Stimulated activated CD4-positive, alpha-beta T cell treated with anti-CD3 and anti-CD28 coated beads, TNF-alpha, amount 100 ng/mL, for 48 hours (primary cell): ENCODE measurements around the gene CENPM.

Experiments
- DNase-seq, 3 donors: peaks; one replicate each; pipeline ENCODE4 v3.0.0-alpha.2; 2020; ENCODE audit warnings: low read depth in 3 of 3

Gene CENPM

DNA sequence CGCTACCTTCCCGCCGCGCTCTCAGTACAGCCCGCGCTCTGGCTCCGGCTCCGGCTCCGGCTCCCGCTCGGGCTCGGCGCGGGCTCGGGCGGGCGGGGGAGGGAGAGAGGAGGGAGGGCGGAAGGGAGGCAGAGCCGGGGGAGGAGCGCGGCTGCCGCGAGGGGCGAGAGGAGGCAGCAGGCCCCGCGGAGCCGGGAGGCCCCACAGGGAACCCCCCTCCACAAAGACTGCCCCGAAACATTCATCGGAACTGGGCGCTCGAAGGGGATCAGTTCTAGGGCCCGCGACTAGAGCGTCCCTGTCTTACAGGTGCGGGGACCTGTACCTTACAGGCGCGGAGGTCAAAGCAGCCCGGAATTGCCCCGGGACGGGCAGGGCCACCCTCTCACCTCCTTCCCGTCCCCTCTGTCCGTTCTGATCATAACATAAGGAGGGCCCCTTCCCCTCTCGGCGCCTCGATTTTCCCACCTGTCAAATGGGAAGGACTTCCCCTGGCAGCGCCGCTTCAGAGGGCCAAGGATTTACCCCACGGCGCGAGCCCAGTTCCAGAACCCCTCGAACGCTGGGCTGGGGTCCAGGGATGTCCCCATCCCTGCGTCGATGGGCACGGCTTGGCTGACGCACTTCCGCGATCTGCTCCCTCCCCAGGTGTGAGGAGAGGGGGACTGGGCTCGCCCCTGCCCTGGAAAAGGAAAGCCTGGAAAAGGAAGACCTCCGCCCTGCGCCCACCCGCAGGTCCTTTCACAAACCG lies 31.7 kb downstream of the CENPM start, which contains the start of gene SHISA8:
Gene SHISA8, minus strand, starts transcription at position 40 of the 751 bp plus-strand sequence. CDS start 407 bp downstream, outside the sequence.
- DNase-seq: no peak

DNA sequence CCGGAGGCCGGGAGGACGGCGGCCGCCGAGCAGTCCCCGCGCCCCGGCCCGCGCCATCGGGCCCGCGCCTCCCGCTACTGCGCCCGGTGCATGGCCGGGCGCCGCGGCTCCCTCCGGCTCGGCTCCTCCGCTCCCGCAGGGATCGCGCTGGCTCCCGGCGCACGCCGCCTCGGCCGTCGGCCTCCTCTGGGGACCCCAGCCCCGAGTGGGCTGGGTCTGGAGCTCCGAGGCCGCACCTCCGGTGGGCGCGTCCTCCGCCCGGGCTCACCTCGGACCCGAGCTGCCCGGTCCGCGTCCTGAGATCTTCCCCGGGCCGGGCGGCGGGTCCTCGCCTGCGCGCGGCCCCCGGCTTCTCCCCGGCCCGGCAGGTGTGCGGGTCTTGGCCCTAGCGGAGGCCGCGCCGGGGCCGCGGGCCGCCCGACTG lies 32.3 kb downstream of the CENPM start:
- no peak for DNase-seq

DNA sequence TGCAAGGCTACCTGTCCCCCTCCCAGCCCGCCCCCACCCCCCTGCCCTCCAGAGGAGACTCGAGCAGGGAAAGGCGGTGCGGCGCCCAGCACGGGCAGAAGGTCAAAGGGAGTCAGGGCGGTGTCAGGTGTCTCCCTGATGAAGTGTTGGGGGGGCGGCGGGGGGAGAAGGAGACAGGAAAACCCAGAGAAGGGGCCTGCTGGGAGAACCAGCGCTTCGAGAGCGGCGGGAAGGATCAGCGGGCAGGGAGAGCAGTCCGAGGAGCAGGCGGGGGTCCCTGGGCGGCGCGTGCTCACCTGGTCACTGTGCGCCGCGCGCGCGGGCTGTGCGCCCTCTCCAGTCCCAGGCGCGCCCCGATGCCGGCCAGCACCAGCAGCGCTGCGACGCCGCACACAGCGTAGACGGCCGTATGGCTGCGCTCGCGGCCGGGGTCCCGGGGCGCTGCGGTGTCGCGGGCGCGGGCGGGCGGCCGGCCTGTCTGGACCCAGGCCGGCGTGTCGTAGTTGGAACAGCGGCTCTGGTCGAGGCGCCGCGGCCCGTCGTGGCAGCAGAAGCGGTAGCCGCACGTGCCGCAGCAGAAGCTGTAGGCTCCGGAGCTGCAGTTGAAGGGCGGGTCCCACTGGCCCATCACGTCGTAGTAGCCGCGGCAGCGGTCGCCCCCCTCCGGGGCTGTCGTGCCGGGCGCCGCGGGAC lies 33.0 kb downstream of the CENPM start:
- DNase-seq: no peak

DNA sequence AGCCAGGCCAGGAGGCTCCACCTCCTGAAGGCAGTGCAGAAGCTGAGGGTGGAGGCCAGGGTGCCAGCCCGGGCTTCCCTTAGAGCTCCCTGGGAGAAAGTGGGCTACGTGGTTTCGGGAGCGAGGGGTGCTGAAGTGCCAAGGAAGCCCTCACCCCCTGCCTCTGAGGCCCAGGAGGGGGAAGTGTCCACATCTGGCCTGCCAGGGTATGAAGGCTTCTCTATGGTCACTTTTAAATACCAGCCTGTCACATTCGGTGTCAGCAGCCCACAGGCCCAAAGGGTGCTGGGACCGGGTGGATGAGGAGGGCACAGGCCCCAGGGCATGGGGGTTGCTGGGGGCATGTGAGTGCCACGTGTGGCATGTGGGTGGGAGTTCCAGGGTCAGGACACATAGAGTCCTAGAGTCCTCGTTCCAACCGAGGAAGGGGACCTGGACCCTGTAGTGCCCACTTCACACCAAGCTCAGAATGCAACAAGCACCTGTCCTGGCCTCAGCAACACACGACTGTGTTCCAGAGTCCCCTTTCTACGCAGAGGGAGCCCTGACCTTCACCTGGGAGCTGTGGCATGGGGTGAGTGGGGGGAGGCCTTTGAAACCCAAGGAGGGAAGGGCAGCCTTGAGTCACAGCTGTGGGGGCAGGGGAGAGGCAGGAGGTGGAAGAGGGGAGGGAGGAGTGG lies 33.8 kb downstream of the CENPM start:
- no peak for DNase-seq

DNA sequence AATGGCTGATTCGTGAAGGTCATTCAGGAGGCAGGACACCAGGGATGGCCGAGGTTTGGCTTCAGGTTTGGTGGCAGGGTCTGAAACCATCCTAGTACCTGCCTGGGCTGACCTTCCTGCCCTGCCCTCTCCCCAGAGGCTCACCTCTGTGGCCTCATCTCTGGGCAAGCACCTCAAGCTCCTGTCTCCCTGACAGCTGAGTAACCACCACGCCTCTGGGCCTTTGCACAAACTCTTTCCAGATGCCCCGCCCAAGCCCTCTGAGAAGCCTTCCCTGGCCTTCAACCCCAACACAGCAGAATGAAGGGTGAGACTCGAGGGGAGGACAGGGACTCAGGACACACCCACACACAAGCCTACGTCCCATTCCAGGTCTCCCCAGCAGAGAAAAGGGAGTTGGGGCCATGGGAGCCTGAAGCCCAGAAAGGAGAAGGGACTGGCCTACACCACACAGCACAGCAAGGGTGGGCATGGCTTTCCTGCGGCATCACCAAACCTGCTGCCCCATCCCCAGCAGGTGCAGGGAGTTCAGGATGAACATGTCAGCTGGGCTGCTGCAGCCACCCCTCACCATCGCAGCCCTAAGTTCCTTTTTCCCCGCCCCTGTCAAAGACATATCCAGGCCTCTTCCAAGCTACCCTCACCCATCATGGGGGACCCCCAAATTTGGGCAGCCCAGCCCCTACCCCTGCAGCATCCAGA lies 34.5 kb downstream of the CENPM start:
- no peak for DNase-seq

DNA sequence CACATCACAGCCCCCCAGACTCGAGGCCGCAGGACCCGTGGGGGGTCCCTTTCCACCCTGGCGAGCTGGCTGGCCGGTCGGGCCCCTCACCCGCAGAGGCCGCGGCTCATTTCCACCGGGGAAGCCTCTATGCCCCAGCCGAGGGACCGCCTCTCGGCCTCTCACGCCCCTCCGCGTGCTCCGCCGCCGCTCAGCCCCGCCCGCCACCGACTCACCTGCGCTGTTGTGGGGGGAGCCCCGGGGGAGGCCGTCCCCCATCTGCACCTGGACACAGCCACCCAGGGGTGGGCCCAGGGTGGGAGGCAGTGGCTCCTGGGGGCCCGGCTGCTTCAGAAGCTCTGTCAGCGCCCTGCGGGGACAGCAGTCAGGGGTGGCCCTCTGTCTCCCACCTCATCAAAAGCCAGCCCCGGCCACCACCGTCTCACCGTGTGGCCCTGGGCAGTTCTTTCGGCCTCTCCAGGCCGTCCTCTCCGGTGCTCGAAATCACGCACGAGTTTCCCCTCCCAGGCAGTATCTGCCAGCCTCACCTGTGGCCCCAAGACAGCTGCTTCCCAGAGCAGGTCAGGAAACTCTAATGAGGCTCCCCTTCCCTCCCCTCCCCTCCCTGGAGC lies 35.8 kb downstream of the CENPM start:
- DNase-seq: no peak

DNA sequence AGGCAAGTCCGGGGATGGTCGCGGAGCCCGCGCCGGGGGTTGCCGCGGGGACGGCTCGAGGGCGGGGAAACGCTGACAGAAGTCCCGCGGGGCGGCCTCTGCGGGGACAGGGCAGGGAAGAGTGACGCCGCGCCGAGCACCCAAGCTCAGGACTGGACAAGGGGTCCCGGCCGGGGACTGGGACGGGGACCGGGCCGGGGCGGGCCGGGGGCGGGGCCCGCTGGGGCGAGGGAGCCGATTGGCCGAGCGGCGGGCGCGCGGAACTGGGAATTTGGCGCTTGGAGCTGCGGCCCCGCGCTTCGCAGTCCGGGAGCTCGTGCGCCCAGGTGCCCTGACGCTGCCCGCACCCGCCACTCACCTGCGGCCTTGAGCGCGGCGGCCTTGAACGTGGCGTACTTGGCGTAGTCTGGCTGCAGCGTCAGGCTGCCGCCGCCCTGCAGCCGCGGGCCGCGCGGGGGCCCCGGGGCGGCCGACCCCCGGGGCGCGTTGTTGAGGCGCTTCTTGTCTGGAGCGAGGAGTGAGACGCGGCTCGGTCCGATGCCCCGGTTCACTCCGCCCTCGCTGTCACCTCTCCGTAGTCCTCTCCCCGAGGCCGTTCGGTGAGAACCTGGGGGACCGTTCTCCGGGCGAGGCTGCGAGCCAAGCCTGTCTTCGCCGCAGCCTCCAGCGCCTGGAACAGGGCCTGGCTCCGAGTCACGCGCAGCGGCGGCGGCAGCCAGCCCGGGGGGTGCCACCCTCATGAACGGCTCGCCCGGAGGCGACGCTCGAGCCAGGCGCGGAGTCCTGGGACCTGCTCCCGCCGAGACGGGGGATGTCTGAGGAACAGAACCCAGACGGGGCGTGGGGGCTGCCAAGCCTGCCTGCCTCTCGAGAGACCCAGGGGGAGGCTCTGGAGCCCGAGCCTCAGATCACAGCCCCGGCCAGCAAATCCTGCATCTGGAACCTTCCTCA lies 36.6 kb downstream of the CENPM start:
- no peak for DNase-seq

DNA sequence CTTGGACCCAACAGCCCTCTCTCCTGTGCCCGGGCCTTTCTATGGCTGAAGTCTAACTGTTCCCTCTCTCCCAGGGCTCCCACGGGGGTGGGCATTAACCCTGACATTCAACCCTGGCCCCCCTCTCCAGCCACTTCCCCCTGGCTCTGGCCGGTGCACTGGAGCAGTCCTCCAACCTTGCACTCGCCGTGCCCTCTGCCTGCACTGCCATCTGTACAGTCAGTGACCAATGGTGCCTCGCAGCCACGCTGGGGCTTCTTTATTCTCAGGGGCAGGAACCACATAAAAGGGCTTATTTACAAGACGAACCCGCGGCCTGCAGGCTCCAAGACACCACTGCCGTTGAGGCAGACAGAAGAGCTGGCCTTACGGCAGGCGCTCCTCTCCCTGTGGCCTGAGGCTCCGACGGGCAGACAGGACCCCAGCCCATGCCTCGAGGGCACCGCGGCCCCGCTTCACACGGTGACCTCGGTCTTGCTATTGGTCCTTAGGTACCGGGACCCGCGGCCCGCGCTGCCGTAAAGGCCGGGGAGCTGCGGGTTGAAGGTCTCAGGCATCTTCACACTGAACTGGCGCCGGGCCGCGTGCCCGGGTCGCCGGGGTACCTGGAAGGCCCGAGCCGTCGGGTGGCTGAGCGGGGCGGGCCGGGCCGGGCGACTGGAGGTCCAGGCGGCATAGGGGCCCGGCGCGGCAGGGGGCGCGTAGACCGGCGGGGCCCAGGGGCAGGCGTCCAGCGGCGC lies 37.5 kb downstream of the CENPM start:
- no peak for DNase-seq

DNA sequence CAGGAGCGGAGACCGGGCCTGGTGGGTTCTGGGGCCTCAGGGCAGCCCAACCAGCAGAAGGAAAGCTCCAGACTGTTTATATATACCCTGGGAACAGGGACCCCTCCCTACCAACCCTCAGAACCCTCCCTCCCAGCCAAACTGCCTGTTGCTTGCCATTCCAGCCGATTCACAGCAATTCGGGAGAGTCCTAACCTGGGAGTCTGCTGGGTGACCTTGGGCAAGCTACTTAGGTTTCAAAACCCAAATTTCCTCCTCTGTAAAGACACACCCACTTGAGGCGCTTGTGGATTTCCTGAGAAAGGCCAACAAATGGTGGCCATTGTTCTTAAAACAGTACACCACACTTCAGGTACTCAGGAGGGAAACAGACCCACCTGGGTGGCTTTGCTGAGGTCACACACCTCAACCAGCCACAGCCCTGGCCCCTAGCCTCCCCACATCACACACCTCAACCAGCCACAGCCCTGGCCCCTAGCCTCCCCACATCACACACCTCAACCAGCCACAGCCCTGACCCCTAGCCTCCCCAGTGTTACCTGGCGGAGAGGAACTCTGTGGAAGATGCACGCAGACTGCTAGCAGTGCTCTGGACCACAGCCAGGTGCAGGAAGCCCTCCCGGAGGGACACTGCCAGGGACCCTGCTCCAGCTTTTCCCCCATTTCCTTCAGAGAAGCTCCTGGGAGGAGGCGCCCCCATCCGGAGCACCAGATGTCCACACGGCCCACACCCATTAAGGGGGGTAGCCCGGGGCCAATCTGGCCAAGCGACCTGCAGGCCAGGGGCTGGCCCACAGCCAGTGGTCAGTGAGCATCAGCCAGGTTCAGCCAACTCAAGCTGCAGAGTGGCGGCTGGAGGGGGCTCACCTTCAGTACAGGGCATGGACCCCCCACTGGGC lies 38.3 kb downstream of the CENPM start:
- no peak for DNase-seq

DNA sequence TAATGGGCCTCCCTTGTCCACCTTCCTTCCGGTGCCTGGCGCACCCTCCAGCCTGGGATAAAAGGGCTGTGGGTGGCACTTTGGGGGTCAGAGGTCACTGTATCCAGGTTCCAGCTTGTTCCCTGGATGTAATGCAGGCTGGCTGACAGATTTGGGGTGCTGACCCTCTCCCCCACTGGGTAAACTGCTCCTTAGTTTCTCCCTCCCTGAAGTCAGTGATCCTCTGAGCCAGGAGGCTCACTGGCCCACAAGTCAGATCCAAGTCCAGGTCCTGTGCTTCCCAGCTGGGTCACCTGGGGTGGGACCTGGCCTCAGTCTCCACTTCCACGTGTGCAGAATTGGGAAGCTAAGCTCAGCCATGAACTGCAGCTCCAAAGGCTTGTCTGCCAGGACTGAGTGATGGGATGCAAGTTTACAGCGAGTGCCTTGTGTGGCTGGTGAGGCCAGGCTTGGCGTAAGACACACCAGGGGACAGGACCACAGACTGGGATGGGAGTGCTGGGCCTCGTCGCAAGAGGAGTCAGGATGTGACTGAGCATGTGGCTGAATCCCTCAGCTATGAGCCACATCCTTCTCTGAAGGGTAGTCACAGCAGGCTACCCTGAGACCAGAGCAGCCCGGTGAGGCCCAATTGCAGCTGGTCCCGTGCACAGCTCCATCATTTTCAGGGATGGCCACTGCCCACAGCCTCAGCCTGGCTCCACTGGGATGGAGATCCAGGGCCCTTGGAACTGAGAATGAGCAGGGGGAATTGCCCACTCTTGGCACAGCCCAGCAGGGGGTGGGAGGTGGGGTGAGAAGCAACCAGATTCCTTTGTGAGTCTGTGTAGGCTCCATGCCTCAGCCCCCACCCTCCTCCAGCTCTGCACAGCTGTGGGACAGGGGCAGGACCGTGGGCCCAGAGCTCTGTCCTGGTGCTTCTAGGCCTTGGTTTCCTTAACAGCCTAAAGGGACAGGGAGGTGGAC lies 39.2 kb downstream of the CENPM start:
- DNase-seq: no peak

DNA sequence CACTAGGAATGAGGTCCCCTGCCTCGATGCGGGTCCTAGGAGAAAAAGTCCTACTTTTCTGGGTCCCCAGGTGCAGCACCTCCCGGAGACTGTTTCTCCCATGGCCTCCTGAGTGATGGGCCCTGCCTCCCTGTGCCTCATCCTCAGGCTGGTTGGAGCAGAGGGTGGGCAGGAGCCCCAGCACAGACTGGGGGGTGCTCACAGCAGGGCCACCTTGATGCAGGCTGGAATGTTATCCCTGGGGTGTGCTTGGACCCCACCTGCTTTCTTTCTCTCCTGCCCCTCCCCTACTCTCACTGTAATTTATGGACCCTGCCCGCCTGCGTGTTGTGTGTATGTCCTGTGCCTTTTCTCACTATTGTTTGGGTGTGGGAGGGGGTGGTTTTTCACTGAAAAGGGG lies 40.1 kb downstream of the CENPM start:
- DNase-seq: no peak

DNA sequence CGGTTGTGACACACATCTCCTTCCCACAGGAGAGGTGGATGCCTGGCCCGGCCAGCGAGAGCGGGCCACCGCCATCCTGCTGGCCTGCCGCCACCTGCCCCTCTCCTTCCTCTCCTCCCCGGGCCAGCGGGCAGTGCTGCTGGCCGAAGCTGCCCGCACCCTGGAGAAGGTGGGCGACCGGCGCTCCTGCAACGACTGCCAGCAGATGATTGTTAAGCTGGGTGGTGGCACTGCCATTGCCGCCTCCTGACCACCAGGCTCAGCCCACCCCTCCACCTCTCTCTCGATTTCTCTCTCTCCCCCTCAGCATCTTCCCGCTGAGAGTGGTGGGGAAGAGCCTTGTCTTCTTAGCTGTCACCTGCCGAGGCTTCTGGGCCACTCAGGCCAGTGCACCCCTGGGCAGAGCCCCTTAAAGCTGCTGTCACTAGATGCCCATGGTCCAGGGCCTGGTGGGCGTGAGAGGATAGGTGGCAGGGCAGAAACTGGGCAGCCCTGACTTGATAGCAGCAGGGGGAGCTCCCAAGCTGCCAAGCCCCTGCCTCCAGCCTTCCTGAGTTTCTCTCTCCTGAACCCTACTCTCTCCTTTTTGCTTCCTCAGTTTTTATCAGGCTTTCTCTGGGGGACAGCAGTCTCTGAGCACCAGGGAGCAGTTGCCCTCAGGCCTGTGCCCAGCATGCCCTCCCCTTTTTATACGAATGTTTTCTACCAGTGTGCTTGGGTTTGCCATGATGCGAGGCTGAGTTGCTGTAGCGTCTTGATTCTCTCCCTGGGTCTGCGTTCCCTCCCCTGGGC lies 41.3 kb downstream of the CENPM start:
- no peak for DNase-seq

DNA sequence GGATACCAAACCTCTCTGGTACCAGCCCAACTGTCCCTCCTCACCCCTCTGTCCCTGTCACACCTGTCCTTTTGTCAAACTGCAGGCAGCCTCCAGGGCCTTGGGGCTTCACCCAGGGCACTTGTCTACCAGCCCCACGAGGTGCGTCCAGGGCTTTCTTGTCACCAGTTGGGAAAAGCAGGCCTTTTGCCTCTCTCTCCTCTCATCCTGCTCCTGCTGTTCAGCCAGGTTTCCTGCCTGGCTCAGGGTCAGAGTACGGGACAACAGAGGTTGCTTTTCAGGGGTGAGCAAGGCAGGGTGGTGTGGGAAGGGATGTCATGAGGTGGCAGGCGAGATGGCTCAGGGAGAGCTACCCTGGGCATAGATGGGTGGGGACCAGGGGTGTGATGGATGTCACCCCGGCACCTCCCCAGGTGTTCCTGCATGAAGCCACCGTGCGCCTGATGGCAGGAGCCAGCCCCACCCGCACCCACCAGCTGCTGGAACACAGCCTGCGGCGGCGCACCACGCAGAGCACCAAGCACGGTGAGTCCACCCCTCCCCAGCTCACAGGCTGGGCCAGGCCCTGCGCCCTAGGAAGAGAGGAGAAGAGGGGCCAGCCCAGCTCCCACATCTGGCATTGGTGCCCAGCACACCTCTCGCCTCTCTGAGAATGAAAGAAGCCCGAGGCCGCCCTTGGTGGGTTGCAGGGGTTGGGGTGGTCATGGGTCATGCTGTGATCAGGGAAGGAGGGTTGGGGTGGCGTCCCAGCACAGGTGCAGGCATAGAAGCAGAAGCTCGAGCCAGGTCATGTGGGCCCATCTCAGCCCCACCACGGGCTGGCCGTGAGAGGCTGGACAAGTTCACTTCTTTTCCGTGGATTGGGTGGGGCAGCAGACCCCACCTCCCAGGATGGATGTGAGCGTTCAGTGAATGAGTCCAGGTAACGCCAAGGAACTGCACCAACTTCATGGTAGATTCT lies 42.2 kb downstream of the CENPM start:
- DNase-seq: no peak

DNA sequence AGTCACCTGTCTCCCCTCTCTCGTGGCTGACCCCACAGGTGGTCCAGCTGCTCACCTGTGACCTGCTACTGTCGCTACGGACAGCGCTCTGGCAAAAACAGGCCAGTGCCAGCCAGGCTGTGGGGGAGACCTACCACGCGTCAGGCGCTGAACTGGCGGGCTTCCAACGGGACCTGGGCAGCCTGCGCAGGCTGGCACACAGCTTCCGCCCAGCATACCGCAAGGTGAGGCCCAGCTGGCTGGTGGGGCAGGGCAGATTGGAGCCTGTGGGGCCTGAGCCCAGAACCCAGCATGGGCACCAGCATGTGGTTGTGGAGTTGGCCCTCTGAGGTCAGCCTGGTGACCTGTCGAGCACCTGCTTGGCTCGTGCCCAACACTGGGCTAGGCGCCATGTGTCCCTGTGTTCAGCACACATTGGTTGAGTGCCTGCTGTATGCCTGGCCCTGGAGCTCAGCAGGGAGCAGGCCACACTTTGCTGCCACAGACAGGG lies 44.0 kb downstream of the CENPM start:
- no peak for DNase-seq

DNA sequence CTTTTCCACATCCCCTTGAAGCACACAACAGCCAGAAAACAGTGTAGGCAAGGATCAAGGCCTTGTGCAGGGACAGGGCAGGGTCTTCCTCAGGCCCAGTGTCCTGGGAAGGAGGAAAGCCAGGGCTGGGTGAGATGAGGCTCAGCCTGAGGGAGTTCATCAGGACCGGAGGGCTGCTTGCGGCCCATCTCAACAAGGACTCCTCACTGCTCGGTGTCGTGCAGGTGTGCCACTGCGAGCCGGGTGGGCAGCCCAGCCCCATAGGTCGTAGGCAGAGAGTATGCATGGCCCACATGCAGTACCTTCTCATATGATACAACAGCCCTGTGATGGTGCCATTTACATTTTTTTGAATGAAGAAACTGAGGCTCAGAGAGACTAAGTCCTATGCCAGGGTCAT lies 44.9 kb downstream of the CENPM start:
- no peak for DNase-seq
